ELR (cell line): Measurements from ENCODE around the gene VRK2.
"Not testable (repeated sequence)": the region's sequence is repeated elsewhere in the genome, so short reads cannot be mapped to it uniquely, and the experiment has no call there.

Source experiments
- DNase-seq: peaks from one replicate; pipeline ENCODE4 v3.0.0-alpha.2; 2015; ENCODE audit warnings: low read depth

VRK2 gene

GRCh38 chr2:58054264-58054663, 7.7 kb downstream of the VRK2 start:
- peak; percentile 8 for DNase-seq

- DNase-seq = no peak
These were observed 8.6 kb downstream of the VRK2 start for GRCh38 chr2:58055033-58055786.

DNA sequence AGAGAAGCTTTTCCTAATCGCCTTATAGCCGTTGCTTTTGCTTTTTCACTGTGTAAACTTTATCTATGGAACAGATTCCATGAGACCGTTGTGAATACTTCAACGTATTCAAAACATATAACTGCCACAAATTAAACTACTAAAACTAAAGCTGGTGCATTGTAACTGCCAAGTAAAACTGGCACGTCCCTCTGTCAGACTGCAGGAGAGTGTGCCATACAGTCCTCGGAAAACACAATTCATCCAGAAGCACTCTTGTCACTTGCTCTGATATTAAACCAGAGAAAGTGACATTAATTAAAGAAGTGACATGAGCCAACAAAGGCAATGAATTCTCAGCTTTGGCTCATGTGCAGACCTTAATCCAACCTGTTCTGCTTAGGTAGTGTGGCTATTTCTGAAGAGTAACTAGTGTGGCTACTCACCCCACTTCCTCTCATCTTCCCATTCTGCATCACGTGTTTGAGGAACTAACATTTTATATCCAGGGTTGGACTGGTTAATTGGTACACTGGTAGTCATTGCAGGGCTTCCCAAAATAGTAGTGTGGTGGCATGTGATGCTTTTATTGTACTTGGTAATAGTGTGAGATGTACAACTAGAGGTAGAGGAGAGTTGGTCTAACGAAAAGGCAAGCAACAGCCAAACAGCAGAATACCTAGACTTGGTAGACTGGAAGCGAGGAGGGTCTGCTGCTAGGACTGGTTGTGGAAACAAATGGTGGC, 9.7 kb downstream of the VRK2 start:
- no peak for DNase-seq

- no peak for DNase-seq
These were observed 11.3 kb downstream of the VRK2 start for GRCh38 chr2:58057707-58058530.

- peak; percentile 65 for DNase-seq
These were observed 17.0 kb downstream of the VRK2 start for GRCh38 chr2:58063641-58064040.

DNA sequence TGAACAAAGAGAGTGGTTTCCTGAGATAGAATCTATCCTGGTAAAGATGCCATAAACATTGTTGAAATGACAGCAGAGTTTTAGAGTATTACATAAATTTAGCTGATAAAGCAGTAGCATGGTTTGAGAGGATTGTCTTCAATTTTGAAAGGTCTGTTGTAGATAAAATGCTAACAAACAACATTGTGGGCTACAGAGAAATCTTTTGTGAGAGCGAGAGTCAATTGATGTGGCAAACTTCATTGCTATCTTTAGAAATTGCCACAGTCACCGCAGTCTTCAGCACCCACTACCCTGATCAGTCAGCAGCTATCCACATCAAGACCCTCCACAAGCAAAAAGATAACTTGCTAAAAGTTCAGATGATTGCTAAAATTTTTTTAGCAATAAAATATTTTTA, 17.5 kb downstream of the VRK2 start:
- no peak for DNase-seq

DNA sequence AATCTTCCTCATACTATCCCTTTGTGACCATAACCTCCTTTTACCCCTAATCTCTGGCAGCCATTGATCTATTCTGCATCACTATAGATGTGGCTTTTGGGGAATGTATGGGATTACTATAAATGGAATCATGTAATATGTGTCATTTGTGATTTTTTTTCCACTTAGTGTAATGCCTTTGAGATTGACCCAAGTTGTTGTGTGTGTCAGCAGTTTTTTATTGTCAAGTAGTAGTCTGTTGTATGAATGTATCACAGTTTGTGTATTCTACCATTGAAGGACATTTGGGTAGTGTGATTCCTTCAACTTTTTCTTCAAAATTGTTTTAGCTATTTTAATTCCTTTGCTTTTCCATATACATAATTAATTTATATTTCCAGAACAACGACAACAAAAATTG, 18.6 kb downstream of the VRK2 start:
- no peak for DNase-seq

GRCh38 chr2:58067001-58067400, 20.4 kb downstream of the VRK2 start:
- DNase-seq = no peak

GRCh38 chr2:58070765-58071164, 24.2 kb downstream of the VRK2 start:
- no peak for DNase-seq

DNA sequence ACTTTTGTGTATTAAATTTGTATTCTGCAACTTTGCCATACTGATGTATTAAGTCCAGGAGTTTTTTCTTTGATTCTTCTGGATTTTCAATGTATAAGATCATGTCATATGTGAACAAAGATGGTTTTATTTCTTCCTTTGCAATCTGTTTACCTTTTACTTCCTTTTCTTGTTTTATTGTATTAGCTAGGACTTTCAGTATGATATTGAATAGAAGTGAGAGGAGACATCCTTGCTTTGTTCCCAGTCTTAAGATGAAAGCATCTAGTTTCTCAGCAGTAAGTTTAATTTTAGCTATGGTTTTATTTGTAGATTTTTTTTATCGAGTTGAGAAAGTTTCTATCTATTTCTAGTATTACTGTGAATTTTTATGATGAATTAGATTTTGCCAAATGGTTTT, 25.5 kb downstream of the VRK2 start:
- no peak for DNase-seq

GRCh38 chr2:58073008-58073407, 26.4 kb downstream of the VRK2 start:
- no peak for DNase-seq

- no peak for DNase-seq
These were observed 27.1 kb downstream of the VRK2 start for GRCh38 chr2:58073751-58074150.

DNA sequence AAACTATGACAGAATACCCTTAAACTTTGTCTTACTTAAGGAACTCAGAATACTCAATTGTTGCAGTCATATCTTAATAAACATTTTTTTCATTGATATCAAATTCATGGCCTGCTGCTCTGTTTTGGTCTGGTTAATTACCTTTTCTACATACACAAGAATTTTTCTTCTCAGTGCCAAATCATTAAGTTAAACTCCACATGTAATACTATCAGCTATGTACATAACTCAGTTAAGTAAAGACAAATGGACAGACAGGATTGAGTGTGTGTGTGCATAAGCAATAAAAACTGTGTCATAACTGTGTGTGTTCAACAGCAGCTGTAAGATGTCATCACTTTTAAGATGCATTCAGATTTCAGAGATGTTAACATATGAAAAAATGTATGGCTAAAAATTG, 34.4 kb downstream of the VRK2 start:
- DNase-seq = no peak

DNA sequence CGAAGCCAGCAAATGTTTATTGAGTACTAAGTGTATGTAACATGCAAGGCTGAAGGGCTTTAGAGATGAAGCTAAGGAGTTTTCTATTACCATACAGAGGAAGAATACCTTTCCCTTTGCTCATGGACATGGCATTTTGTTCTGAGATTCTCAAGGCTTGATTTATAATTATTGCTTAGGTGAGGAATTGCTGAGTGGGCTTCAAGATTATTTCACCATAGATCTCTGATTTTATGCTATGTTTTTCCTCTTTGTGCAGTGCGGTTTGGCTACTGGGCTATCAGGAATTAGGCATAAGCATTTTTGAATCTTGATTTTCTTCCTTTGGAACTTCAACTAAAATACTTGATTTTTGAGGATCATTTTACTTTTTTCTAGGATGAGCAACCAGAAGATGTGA, 42.5 kb downstream of the VRK2 start:
- DNase-seq = no peak

GRCh38 chr2:58092772-58093171, 46.2 kb downstream of the VRK2 start:
- not testable (repeated sequence) for DNase-seq

DNA sequence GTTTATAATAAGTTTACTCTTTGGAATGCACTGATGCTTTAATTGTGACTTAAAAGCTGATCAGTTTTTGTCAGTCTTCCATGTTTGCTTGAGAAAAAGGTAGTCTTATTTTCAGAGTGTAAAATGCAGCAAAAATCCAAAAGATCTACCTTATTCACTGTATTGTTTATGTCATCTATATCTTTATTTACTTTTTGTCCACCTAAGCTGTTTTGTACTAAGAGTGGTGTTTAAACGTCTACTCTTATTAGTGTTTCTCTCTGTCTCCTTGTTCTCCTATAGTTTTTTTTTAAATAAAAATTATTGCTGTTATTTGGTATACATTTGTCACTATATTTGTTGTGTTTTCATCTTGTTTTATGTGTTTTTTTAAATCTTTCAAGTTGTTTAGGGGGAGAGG, 50.4 kb downstream of the VRK2 start:
- DNase-seq = no peak

DNA sequence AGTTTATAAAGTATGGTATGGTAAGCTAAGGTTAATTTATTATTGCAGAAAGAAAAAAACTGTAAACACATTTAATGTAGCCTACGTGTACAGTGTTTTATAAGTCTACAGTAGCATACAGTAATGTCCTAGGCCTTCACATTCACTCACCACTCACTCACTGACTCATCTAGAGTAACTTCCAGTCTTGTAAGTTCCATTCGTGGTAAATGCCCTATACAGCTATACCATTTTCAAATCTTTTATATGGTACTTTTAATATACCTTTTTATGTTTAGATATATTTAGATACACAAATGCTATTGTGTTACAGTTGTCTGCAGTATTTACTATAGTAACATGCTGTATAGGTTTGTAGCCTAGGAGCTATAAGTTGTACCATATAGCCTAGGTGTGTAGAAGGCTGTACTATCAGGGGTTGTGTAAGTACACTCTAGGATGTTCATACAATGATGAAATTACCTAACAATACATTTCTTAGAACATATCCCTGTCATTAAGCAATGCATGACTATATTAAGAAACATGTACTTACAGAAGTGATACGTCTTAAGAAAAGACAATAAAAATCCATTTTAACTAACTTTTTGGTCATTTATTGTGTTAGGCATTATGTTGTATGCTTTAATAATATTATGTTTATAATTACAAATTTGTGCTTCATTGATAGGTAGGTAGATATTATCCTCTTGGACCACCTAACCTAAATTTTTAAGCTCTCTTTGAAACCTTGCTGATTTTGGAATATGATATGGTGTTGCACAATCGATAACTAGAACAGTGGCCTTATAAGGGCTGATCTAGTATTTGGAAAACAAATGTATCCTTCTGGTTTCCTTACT, 51.9 kb downstream of the VRK2 start:
- peak; percentile 83 for DNase-seq

DNA sequence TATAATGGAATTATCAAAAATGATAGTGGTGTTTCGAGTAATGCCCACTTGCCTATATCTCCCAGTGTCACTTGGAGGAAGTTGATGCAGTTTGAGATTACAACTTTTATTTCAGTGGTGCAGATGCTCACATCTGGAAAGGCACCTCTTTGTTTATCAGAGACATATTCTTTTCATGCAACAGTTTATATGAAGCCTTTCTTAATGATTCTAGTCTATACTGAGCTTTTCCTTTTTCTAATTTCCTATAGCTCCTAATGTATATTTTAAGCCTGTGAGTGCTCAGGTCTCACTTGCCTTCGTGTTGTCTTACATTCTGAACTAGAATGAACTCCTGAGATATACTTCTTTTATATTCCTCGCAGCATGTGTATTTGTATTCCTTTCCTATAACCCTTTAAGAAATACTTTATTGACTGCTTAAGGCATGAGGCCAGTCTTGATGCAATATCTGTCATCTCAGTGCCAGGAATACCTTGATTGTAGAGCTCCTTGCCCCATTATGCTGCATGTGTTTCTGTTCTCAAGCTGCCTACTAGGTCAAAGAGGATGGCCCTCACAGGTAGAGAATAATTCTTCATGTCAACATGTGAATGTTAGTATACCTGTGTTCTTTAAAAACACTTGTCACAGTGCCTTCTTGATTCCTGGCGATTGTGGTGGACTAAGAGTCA, 52.6 kb downstream of the VRK2 start:
- DNase-seq = no peak

DNA sequence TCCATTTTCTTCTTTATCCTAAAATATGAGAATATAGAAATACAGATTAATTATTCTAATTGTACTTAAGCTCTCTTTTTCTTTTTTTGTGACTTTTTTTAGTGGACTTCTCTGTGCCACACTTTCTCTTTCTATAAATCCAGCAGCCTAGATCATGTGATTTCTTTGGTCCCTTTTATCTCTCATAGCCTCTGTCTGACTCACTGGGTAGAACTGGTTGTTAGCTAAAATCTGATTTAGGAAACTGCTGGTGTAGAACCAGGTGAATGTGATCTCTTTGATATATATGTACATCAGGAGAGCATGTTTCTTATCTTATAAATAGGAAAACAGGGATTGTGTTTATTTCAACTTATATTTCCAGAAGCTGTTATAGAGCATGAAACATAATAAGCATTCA, 54.9 kb downstream of the VRK2 start:
- no peak for DNase-seq

DNA sequence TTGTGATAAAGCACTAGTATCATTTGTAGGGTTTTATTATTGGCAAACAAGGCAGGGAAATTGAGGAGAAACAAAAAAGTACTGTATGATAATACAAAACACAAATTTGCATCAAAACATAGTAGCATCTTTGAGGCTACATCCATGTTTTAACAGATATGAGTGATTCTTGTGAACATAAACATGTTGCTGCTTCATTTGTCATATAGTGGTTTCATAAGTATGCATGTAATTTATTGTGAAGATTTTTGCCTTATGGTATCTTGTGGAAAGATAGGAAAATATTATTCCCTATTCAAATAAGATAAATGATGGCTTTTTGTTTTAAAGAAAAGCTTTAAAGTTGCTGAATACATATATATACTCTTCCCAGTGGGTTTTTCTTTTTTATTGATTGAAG, 60.3 kb downstream of the VRK2 start:
- peak; percentile 51 for DNase-seq
